Heart right ventricle (tissue), 16 donors: Measurements from ENCODE around the gene FRZB. TPM values are rescaled to one million over a fixed set of nuclear protein-coding genes. Genes with fewer than 3 reads are reported as not detected.
A peak's percentile ranks its signal among the peaks of the same experiment; 100 is the strongest.

Experiments used
- ATAC-seq, 8 donors: fragments of 200-7000 bp; cut with Tn5 transposase; one replicate each; pipeline ENCODE4 v1.9.1; 2020; ENCODE audit warnings: mild to moderate bottlenecking in 8 of 8, moderate library complexity in 8 of 8, moderate number of reproducible peaks in 1 of 8
- DNase-seq, 2 donors: peaks; one replicate each; pipeline ENCODE4 v3.0.0-alpha.2; 2020
- H3K27ac ChIP-seq, 10 donors: fragments of 200-600 bp; sonication (generic) in 2 of 10; one replicate each; pipeline versions ENCODE4 v1.5.0 to v1.8.0; 2020 to 2022; ENCODE audit warnings: mild to moderate bottlenecking in 3 of 10
- H3K27me3 ChIP-seq, 7 donors: fragments of 200-600 bp; one replicate each; pipeline ENCODE4 v1.8.0; 2021 to 2022; ENCODE audit warnings: mild to moderate bottlenecking in 2 of 7
- H3K36me3 ChIP-seq, 9 donors: fragments of 200-600 bp; sonication (generic) in 1 of 9; one replicate each; pipeline versions ENCODE4 v1.5.0 to v1.8.0; 2020 to 2022; ENCODE audit warnings: mild to moderate bottlenecking in 2 of 9
- H3K4me1 ChIP-seq, 9 donors: fragments of 200-600 bp; sonication (generic) in 1 of 9; one replicate each; pipeline versions ENCODE4 v1.5.0 to v1.8.0; 2020 to 2022; ENCODE audit warnings: mild to moderate bottlenecking in 4 of 9
- H3K4me3 ChIP-seq, 10 donors: fragments of 200-600 bp; sonication (generic) in 2 of 10; one replicate each; pipeline versions ENCODE4 v1.5.0 to v1.8.0; 2020 to 2022; ENCODE audit warnings: mild to moderate bottlenecking in 7 of 10, moderate library complexity in 2 of 10
- H3K9me3 ChIP-seq, 11 donors: fragments of 200-600 bp in 10 of 11; sonication (generic) in 2 of 11; one replicate each; pipeline versions ENCODE4 v1.5.0 to v1.8.0; 2013 to 2022; ENCODE audit warnings: mild to moderate bottlenecking in 2 of 11, control low read depth in 1 of 11, moderate library complexity in 1 of 11
- CTCF ChIP-seq, 9 donors: fragments of 200-600 bp; sonication (generic) in 2 of 9; IDR thresholded peaks; one replicate each; pipeline versions ENCODE4 v1.5.0 to v1.8.0; 2021 to 2022; ENCODE audit warnings: antibody characterized with exemption in 9 of 9, mild to moderate bottlenecking in 5 of 9, moderate library complexity in 1 of 9
- WGBS, 2 donors: extraction: QIAGEN DNeasy Blood & Tissue Kit; methylation state at CpG; one replicate each; pipeline ENCODE4 v1.1.7; 2013; ENCODE audit warnings: inconsistent platforms in 1 of 2; 5-methylcytosine and 5-hydroxymethylcytosine counted together
- intact Hi-C, 10 donors: fragments of 100-400 bp; cut with DNase I; formaldehyde crosslinking; loops; one replicate each; pipeline versions ENCODE4 v1.11.1 to v1.14.2; 2022
- long read RNA-seq, 3 donors: library from polyadenylated mRNA; unstranded; transcript quantifications; one replicate each; pipeline ENCODE4 v2.0.0, GENCODE V29; 2020 to 2021
- polyA plus RNA-seq, 2 donors: library from polyadenylated mRNA; stranded (reverse); fragments of 200-250 nt; gene quantifications; one replicate each; pipeline ENCODE4 v1.2.3, GENCODE V29; 2013
- total RNA-seq, 10 donors: library from RNA; stranded (reverse); fragmentation: NEBNext Ultra II Directional in 3 of 10; extraction: Animal tissue kit (Norgen Biotek cat#: 25700) in 3 of 10; gene quantifications; one replicate each; pipeline versions ENCODE4 v1.2.1 to v1.2.4, GENCODE V29; 2021 to 2023
- donor health status: Arrhythmogenic right ventricular cardiomyopathy.
- donor health status: ischemic (EF 13 %, LVEDD 7.1; RV severe dilation, severe dysfunction).
- donor health status: healthy with polysubstance abuse.
- donor health status: DM: no; HTN: yes; CAD: no.
- donor health status: DM: no; HTN: no; CAD: no.
- donor health status: ischemic (EF 25% LVEDD 6.9; RV normal size, moderate dysfunction).
- donor health status: ischemic (EF 25% LVEDD 5.7; RV mildly dilated, moderate dysfunction).
- donor health status: healthy.
- donor health status: DM: yes; HTN: yes; CAD: no.
- donor health status: Ischemic cardiomyopathy.
- donor health status: ischemic (EF 35%, LVEDD 5.7; RV mildly dilated, moderate dysfunction).
- donor health status: nonischemic (EF 11% LVEDD 7.7; RV severe dilation, severe dysfunction).
- donor health status: DM: yes; HTN: yes; CAD: no.
- donor health status: PGD.
- donor health status: ischemic (EF 29% LVEDD 5.4; RV normal size, mild dysfunction).
- donor health status: nonischemic (EF 23%, LVEDD 6.1; RV moderate dilation, normal function).

The FRZB gene, protein sequence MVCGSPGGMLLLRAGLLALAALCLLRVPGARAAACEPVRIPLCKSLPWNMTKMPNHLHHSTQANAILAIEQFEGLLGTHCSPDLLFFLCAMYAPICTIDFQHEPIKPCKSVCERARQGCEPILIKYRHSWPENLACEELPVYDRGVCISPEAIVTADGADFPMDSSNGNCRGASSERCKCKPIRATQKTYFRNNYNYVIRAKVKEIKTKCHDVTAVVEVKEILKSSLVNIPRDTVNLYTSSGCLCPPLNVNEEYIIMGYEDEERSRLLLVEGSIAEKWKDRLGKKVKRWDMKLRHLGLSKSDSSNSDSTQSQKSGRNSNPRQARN
- total RNA-seq, result 1 to 10 TPM in 8 of 10 donors, under 1 TPM in 2; 0.85 to 5.7 (median 2.3) TPM
- polyA plus RNA-seq, result 1 to 10 TPM; 1.6 to 2.6 TPM
- long read RNA-seq, donor 1, transcript FRZB-201 (6 exons, 3,162 nt), result major isoform, 5 of 5 reads
- long read RNA-seq, donor 1, partial matches to known transcripts, result 0 of 5 reads
- long read RNA-seq, donor 1, other reads (novel, unspliced or antisense), result 0 of 5 reads
- long read RNA-seq, donor 2, transcript FRZB-201 (6 exons, 3,162 nt), result major isoform, 17 of 17 reads
- long read RNA-seq, donor 2, partial matches to known transcripts, result 0 of 17 reads
- long read RNA-seq, donor 2, other reads (novel, unspliced or antisense), result 0 of 17 reads
- long read RNA-seq, donor 3, transcript FRZB-201 (6 exons, 3,162 nt), result major isoform, 16 of 17 reads
- long read RNA-seq, donor 3, partial matches to known transcripts, result 1 of 17 reads
- long read RNA-seq, donor 3, other reads (novel, unspliced or antisense), result 0 of 17 reads

DNA sequence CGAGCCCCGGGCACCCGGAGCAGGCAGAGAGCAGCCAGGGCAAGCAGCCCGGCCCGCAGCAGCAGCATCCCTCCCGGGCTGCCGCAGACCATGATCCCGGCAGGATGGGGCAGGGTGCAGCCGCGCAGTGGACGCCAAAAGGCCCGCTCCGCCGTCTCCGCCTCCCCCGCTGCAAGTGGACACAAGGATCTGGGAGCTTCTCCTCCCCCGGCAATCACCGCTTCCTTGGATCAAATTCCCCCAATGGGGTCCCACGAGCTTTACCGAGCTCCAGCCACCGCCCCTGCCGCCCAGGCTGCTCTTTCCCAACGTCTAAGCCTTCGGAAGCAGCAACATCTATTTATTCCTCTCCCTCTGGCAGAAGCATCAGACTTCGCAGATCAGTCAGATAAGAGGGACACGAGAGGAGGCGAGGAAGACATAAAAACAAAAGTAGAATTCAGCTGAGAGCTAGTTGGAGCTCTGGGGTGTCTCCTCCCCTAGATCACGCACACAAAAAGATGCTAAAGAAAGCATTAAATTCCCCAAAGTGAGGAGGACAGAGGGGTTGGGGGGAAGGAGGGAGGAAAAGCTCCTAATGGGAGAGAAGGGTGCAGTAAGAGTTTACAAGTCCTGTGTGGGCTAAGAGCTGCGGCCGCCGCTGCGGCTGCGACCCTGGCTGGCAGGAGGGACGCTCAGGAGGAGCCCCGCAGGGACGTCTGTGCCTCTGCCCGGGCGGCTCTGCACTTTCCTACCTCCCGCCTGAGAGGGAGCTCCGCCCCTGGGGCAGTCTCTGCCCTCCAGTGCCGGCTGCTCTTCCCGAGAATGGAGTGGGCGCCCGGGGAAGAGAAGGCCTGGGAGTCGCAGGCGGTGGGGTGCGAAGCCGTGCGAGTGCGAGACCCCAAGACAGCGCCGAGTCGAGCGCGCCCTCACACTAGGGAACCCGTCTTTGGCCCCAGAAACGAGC lies at the start of gene FRZB:
FRZB (minus strand) TSS at position 177 of the 946 bp plus-strand sequence; CDS start at position 92, 85 bp downstream.
- DNase-seq (peak; percentile 61 to 78), ATAC-seq (peak; percentile 81 to 91 (median 88))
- Histone ChIP-seq H3K4me1 (peaks cover 0 to 42% (median 12%) of the 10 kb centered on the region in 9 donors), H3K27me3 (peaks cover 0 to 38% (median 6%) of the 10 kb centered on the region in 7 donors), H3K4me3 (peak within 1 kb of the TSS; percentile 4 to 66 (median 50)), H3K36me3 (no peaks in the 10 kb centered on the region), H3K9me3 (no peaks in the 10 kb centered on the region), H3K27ac (peak within 1 kb of the TSS in 9 of 10 donors; percentile 11 to 64 (median 51))
- intact Hi-C loops, result loop anchor here in 1 of 10 donors (10.0 kb wide), 1 partner anchor 62 kb away; no protein-coding TSS in a partner anchor
- WGBS, 2 donors, result 2 to 3% methylated on average over 55 to 57 of the region's 57 CpGs
- TF ChIP-seq CTCF (IDR thresholded peaks at IDR 0.05), result peak in 1 of 9 donors; percentile 12

DNA sequence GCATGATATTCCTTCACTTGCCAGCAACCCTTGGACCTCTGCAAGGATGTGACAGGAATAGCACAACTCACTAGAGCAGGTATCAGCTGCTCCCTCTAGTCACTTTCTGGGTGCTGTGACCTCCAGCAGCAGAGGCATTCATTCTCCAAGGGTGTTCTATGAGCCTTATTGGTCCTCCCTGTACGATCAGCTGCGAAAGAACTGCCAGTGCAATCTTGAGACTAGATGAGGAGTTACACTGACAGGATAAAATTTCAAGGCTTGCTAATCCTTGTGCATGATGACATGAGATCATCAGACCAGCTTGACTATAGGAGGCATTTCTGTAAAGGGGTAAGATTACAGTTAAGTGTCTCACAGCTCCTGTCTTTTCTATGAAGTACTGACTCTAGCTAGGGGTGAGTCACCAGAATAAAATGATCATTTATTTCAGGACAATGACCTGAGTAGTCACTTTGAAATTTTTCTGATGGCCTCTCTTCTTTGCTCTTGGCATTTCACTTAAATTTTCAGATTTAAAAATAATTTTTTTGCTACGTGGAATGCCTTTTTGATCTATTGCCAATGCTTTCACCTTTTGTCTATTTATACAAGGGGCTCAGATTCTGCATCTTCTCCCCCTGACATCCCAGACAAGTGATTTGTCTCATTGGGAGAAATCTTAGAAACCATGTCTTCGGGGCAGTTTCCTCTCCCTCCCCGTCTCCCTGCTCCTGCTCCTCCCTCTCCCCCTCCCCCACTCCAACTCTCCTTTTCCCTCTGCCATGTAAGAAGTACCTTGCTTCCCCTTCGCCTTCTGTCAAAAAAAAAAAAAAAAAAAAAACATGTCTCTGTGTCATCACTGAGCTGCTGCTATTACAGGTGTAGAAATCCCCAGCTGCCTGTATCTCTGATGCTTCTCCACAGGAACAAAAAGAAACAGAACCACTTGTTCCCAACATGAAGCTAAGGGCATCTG lies 49.2 kb upstream of the FRZB start:
- Histone ChIP-seq H3K4me3 (no peak overlapping the region), H3K4me1 (peaks cover 0 to 12% (median 0%) of the 10 kb centered on the region in 9 donors), H3K27ac (peak overlapping the region in 4 of 10 donors; percentile 13 to 27 (median 22)), H3K27me3 (no peaks in the 10 kb centered on the region), H3K36me3 (peaks cover 0 to 95% (median 10%) of the 10 kb centered on the region in 9 donors), H3K9me3 (no peaks in the 10 kb centered on the region)
- intact Hi-C loops, result loop anchor here in 1 of 10 donors (10.0 kb wide), 1 partner anchor 131 kb away; no protein-coding TSS in a partner anchor
- ATAC-seq, result peak; percentile 34 to 81 (median 70)
- 69 to 72% methylated on average over 6 of the region's 6 CpGs for WGBS, 2 donors
- no peak for DNase-seq
- no peak for TF ChIP-seq CTCF (IDR thresholded peaks at IDR 0.05)

GRCh38 chr2:182914852-182915251 lies 48.4 kb upstream of the FRZB start:
- peak overlapping the region in 1 of 10 donors; percentile 24 for H3K27ac ChIP-seq
- intact Hi-C loops, result loop anchor here in 1 of 10 donors (10.0 kb wide), 1 partner anchor 130 kb away; no protein-coding TSS in a partner anchor
- no peak for TF ChIP-seq CTCF (IDR thresholded peaks at IDR 0.05)
- H3K4me1 ChIP-seq, result peaks cover 0 to 12% (median 0%) of the 10 kb centered on the region in 9 donors
- H3K4me3 ChIP-seq, result no peak overlapping the region
- no peaks in the 10 kb centered on the region for H3K9me3 ChIP-seq
- H3K27me3 ChIP-seq, result no peaks in the 10 kb centered on the region
- WGBS, 2 donors, result 89 to 92% methylated on average over 1 of the region's 1 CpG
- DNase-seq, result no peak
- ATAC-seq, result peak in 1 of 8 donors; percentile 27
- peaks cover 0 to 95% (median 10%) of the 10 kb centered on the region in 9 donors for H3K36me3 ChIP-seq
